Stimulated activated CD4-positive, alpha-beta T cell treated with anti-CD3 and anti-CD28 coated beads, TNF-alpha, amount 100 ng/mL, for 24 hours (primary cell): ENCODE measurements around the gene MPV17L2.
"Not testable (repeated sequence)": the region's sequence is repeated elsewhere in the genome, so short reads cannot be mapped to it uniquely, and the experiment has no call there.

Experiments
- DNase-seq, 3 experiments: peaks; one replicate each; pipeline ENCODE4 v3.0.0-alpha.2; 2020; ENCODE audit warnings: low read depth in 3 of 3

MPV17L2 gene

DNA sequence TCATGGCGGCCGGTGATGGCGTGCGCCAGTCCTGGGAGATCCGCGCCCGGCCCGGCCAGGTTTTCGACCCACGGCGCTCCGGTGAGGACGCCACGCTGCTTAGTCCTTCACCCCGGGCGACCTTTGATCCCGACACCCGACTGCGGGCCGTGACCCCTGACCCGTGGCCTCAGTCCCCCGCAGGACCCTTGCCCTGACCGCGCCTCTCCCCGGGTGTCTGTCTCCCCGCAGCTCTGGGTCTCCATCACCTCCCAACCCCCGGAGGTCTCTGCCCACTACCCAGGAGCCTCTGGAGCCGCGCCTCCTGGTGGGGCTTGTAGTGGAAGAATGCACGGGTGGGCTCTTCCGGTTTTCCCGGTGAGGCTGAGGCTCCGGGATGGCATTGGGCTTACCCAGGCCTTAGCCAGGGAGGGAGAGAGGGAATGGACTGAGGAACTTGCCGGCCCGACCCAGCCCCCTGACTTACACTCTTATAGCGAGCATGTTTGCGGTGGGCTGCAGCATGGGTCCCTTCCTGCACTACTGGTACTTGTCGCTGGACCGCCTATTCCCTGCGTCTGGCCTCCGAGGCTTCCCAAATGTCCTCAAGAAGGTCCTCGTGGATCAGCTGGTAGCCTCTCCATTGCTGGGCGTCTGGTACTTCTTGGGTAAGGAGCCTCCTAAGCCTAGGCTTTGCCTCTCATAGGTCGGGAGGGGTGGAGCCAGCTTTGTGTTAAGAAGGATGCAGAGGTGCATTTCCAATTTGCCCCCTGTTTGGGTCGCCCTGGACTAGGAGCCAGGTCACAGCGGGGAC lies 566 bp downstream of the MPV17L2 start:
- DNase-seq: no peak

DNA sequence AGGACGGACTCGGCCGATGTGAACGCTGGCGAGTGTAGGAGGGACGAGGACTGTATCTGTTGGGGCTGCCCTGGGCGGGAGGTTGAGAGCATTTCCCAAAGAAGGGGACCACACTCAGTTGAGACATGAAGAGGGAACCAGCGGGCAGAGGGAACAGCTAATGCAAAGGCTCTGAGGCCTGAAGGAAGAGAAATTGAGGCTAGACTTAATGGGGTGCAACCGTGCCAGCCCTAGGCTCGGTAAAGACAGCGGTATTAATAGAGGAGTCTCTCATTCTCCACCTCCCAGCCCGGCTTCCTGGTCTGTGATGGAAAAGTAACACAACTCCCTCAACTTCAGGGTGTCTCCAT lies 1.1 kb downstream of the MPV17L2 start:
- DNase-seq: no peak

DNA sequence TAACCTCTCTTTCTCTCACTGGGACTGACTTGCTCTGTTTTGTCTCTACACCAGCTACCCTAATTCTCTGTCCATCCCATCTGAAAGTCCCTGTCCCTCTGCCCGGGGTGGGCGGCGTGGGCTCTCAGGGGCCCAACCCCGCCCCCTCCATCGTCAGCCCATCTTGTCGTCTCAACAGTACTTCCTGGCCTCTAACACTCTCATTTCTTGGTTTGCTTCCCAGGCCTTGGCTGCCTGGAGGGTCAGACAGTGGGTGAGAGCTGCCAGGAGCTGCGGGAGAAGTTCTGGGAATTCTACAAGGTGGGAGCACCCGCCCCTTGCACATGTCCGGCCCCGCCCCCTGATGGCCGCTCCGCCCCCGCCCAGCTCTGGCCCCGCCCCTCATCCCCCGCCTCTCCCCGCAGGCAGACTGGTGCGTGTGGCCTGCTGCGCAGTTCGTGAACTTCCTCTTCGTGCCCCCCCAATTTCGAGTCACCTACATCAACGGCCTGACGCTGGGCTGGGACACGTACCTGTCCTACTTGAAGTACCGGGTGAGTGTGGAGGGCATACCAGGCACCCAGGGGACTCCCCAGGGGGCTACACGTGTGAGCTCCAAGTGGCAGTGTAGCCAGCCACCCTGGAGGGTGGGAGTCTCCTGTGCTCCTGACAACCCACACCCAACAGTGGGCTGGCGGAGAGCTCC lies 1.7 kb downstream of the MPV17L2 start:
- DNase-seq: peak in 1 of 3 experiments; percentile 32

DNA sequence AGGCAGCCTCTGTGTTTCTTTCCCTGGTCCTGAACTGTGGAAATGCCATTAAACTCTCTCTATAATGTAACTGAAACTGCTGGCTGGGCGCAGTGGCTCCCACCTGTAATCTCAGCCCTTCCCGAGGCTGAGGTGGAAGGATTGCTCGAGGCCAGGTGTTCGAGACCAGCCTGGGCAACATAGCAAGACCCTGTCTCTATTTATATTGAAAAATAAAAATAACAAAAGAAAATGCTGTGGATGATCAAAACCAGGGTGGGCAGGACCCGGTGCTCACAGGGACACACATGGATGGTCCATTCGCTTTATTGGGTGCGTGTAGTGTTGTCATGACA lies 3.5 kb downstream of the MPV17L2 start:
- DNase-seq: no peak

DNA sequence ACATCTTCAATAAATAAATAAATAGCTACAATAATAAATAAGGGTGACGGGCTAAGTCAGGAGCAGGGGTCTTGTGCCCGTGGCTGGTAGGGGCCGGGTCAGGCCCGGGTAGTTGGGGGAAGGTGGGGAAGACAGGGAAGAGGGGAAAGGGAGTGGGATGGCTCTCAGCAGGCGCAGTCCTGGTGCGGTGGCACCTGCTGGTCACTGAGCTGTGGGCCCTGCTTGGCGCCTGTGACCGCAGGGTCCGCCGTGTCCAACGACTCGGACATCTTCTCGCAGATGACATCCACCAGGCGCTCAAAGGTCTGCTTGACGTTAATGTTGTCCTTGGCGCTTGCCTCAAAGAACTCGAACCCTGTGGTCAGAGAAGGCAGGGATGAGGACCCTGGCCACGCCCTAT lies 4.3 kb downstream of the MPV17L2 start:
- DNase-seq: no peak

DNA sequence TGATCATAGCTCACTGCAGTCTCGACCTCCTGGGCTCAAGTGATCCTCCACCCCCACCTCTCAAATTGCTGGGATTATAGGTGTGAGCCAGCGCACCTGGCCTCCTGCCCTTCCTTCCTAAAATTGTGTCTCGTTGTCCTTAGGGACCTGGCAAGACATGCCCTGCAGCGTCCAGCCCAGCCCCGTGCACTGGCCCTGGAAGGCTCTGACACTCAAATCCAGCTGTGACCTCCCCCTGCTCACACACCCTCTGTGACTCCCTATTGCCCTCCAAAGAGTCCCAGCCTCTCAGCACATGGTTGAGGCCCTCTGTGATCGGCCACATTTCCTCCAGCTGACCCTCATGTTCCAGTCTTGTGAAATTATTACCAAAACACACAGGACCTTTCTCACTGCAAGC lies 4.9 kb downstream of the MPV17L2 start:
- no peak for DNase-seq

DNA sequence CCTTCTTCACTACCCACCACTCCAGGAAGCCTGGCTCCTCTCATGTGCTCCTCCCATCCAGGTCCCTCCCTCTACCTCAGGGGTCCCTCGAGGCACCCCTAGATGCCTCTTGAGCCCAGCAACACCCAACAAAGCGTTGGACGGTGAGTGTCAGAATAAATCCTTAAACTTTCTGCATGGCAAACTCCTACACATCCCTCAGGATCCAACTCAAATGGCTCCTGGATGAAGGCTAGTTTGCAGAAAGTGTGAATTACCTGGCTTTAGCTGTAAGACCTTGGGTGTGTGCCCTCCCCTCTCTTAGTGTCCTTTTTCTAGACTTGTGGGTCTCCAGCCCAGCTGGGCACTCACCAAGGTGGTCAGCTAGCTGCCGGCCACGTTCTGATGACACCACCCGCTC lies 5.4 kb downstream of the MPV17L2 start:
- no peak for DNase-seq

DNA sequence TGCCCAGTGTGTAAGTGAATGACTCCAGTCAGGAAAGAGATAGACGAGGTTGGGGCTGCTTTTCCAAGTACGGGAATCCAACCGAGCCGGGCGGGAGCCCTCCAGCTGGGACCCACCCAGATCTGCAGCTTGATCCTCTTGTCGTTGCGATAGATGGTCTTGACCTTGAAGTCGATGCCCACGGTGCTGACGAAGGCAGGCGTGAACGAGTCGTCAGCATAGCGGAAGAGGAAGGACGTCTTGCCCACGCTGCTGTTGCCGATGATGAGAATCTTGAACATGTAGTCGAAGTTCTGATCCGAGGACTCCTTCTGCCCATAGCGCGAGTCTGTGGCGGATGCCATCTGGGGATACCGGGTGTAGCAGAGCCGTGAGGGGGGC lies 9.4 kb downstream of the MPV17L2 start:
- DNase-seq: no peak

- no peak for DNase-seq
These were observed 9.9 kb downstream of the MPV17L2 start for GRCh38 chr19:18202778-18203407.

DNA sequence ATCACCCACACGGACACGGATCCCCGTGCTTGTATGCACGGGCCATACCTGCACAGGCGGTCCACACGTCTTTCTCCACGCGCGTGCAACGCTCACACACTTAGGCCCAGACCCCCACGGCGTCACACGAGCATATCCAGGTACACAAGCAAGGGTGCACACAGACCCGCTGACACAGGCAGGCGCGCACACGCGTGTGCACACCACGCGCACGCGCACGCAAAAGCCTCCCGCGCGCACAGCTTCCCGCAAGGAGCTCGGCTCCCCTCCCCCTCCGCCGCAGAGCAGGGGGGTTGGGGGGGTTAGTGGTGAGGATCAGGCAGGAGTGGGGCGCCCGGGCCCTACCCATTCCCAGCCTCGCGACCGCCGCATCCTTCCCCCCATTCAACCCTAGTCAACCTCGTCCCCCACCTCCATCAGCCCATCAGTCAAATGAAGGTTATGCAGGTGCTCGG lies 10.4 kb downstream of the MPV17L2 start:
- peak in 1 of 3 experiments; percentile 43 for DNase-seq

DNA sequence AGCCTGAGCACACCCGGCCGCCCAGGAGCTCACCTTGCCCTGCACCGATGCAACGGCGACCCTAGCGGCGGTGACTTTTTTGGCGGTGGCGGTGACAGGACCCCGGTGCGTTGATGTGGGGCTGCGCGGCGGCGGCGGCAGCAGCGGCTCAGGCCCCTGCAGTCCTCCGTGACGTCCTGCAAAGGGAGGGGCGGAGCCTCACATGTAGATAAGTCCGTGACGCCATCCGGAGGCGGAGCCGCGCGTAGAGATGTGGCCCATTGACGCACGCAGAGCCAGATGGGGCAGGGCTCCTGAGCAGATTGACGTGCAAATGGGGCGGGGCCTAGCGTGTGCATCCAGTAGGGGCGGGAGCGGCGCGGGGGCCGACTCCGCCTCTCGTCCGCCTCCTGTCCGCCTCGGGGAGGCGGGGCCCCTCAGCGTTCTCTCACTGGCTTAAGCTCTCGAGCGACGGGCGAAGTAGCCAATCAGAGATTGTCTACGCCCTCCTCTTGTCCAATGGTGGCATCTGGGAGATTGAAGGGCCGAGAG lies 10.9 kb downstream of the MPV17L2 start, which contains the start of gene RAB3A:
Gene RAB3A (minus strand): TSS at position 180 of the 531 bp plus-strand sequence. CDS start 1,302 bp downstream, outside the sequence.
- DNase-seq: peak; percentile 98 to 100 (median 99)

DNA sequence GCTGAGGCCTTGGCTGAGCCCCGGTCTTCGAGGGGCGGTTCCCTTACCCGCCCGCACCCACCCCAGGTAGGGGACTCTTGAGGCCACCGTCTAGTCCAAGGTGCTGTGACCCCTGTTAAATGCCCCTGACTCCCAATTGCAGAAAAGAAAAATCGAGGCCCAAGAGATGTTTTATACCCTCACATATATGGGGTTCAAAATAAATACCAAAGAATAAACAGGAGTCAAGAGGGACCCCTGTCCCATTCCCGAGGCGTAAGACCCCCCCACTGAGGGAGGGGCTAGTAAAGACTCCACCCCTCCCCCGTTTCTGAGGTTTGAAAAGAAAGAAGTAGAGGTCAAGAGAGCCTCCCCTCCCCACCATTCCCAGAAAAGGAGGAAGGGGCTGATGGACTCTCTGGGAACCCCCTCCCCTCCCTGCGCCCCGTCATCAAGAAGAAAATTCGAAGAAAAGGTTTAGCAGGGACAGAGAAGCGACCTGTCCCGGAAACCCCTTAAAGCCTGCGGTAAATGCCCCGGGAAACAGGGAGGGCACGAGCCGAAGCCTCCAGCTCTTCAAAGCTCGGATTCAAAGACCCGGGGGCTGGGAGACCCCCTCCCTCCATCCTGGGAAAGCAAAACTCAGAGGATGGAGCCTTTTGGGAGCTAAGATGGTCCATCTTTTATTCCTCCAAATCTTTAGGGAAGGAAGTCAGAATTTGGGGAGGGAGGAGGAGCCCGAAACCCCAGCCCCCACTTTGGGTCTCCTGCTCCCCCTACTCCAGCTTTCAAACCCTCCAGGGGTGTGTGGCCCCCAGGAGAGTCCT lies 11.6 kb downstream of the MPV17L2 start:
- no peak for DNase-seq

DNA sequence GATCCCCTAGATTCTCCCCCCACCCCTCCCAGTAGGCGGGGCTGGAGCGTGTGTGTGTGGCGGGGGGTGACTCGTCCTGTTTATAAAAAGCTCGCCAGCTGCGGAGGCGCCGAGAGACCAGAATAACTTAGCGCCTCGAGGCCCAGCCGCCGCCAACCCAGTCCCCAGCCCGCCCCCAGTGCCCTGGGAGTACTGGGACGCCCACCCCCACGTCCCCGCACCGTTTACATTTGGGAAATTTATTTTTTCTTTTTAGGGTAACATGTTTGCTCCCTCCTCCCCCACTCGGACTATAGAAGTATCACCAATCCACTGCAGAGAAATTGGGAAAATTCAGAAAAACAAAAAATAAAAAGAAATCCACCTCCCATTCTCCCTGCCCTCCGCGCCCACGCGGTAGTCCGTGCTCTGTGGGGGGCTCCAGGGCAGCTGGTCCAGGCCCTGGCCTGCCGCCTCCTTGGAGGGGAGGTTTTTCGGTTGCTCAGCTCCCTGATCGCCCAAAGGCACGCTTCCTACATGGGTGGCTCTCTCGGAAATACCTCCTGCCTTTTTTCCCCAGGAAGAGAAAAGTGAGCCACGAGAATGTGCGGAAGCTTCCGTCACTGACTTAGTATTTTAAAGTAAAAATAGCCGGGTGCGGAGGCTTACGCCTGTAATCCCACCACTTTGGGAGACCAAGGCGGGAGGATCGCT lies 12.3 kb downstream of the MPV17L2 start:
- DNase-seq: peak in 1 of 3 experiments; percentile 55

DNA sequence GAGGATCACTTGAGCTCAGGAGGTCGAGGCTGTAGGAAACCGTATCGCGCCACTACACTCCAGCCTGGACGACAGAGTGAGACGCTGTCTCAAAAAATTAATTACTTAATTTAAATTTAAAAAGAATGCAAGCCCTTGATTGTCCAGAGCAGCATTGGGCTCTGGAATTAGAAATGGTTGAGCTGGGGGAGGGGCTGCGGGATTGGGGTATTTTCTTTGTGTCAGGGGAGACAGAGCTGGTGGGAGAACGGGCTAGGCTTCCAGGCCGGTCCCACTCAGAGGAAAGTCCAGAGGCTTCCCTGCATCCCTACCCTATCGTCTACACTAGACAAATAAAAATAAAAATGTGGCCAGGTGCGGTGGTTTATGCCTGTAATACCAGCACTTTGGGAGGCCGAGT lies 13.0 kb downstream of the MPV17L2 start:
- DNase-seq: no peak

DNA sequence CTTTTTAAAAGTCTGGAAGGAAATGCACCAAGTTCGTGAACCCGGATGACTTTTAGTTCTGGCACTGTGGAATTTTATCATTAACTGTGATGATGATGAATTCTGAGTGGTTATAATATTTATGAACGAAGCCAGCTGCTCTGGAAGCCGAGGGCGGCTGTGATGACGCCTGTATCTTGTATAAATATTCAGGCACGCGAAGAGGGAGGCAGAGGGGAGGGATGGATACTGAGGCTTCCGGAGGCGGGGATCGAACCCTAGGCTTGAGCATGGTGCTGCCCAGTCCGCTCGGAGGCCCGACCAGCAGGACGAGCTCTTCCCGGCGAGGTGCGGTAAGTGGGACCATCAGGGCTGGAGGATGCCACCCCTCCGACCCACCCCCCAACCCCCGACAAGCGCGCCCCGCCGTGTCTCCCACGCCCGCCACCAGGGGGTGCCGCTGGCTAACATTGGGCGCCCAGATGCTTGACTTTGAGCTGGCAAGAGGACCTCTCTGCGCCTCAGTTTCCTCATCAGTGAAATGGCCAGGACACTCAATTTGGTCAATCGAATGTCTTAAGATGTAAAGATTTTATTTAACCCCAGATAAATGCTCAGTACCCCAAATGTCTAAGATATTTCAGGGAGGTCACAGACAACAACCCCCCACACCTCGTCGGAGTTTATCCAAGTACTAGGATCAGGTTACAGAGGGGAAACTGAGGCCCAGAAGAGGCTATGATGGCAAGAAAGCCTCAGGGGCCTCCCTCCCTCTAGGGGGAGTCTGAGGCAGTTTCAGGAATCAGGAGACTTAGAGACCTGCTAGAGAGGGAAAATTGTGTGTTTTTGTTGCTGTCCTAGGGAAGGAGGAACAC lies 15.3 kb downstream of the MPV17L2 start:
- peak in 1 of 3 experiments; percentile 55 for DNase-seq

GRCh38 chr19:18209912-18210311 lies 16.9 kb downstream of the MPV17L2 start:
- not testable (repeated sequence) for DNase-seq

GRCh38 chr19:18211683-18212082 lies 18.7 kb downstream of the MPV17L2 start:
- DNase-seq: no peak

DNA sequence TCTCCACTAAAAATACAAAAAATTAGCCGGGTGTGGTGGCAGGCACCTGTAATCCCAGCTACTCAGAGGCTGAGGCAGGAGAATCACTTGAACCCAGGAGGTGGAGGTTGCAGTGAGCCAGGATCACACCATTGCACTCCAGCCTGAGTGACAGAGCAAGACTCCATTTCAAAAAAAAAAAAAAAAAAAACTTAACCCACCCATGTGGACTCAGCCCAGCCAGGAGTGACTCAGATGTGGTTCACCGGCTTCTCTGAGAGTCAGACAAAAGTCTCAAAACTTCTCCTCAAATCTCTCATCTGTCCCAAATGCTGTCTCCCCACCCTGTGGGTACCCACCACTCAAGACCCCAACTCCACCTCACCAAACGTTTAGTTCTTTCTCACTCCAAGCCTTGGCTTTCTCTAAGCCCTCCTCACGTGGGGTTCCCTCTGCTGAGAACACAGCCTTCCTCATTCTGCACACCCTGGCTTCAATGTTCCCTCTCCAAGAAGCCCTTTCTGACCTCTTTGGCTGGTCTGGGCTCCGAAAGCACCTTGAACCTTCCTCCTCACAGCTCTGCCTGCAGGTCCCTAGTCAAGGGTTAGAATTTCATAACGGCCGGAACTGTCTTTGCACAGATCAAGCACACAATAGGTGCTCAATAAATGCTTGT lies 21.9 kb downstream of the MPV17L2 start:
- no peak for DNase-seq

GRCh38 chr19:18216789-18217188 lies 23.8 kb downstream of the MPV17L2 start:
- no peak for DNase-seq

DNA sequence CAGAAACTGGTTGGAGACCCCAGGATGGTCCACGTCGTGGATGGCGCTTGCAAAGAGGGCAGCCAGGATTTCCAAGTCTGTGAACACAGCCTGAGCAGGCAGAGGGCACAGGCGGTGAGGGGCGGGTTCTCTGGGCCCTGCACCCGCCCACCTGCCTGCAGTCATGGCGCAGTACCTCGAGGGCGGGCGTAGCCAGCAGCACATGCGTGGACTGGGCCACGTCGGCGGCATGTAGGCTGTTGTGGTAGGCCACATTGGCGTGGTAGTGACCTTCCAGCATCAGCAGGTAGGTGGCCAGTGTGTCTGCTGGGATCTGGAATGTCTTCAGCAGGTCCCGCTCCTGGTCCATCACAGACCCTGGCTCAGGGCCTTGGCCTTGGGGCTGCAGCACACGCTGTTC lies 25.1 kb downstream of the MPV17L2 start:
- DNase-seq: no peak
